Measurements from ENCODE around the gene LRP1-AS.

DNA sequence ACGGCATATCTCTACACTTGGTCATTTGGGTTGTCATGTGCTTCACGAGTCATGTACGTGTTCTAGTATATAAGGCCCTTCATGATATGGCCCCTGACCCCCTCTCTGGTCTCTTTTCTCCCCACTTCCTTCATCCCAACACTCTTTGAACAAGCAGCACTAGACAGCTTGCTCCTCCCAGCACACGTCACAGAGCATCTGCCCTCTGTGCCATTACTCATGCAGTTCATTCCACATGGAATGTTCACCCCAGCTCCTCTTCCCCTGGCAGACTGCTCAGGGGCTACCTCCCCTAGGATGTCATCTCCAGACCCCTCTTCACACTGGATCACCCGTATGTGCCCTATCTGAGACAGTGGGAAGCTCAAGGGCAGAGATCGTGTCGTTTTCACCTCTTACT, 14.1 kb upstream of the LRP1-AS start:
- TF ChIP-seq, protein P1, sequence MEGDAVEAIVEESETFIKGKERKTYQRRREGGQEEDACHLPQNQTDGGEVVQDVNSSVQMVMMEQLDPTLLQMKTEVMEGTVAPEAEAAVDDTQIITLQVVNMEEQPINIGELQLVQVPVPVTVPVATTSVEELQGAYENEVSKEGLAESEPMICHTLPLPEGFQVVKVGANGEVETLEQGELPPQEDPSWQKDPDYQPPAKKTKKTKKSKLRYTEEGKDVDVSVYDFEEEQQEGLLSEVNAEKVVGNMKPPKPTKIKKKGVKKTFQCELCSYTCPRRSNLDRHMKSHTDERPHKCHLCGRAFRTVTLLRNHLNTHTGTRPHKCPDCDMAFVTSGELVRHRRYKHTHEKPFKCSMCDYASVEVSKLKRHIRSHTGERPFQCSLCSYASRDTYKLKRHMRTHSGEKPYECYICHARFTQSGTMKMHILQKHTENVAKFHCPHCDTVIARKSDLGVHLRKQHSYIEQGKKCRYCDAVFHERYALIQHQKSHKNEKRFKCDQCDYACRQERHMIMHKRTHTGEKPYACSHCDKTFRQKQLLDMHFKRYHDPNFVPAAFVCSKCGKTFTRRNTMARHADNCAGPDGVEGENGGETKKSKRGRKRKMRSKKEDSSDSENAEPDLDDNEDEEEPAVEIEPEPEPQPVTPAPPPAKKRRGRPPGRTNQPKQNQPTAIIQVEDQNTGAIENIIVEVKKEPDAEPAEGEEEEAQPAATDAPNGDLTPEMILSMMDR (optimal IDR thresholded peaks at IDR 0.05 in 1 of 3, IDR thresholded peaks at IDR 0.05 in 1 of 3, conservative IDR thresholded peaks at IDR 0.05 in 1 of 3; ENCODE audit: extremely low read depth in 1 of 3, insufficient read depth in 2 of 3, low read length in 3 of 3), result no peak
- TF ChIP-seq EZH2 (IDR thresholded peaks at IDR 0.05; ENCODE audit: low read length), result no peak

Data from keratinocyte (primary cell).